Measurements from ENCODE around the gene RPS13.
"Not testable (repeated sequence)": the region's sequence is repeated elsewhere in the genome, so short reads cannot be mapped to it uniquely, and the experiment has no call there.

Gene RPS13

DNA sequence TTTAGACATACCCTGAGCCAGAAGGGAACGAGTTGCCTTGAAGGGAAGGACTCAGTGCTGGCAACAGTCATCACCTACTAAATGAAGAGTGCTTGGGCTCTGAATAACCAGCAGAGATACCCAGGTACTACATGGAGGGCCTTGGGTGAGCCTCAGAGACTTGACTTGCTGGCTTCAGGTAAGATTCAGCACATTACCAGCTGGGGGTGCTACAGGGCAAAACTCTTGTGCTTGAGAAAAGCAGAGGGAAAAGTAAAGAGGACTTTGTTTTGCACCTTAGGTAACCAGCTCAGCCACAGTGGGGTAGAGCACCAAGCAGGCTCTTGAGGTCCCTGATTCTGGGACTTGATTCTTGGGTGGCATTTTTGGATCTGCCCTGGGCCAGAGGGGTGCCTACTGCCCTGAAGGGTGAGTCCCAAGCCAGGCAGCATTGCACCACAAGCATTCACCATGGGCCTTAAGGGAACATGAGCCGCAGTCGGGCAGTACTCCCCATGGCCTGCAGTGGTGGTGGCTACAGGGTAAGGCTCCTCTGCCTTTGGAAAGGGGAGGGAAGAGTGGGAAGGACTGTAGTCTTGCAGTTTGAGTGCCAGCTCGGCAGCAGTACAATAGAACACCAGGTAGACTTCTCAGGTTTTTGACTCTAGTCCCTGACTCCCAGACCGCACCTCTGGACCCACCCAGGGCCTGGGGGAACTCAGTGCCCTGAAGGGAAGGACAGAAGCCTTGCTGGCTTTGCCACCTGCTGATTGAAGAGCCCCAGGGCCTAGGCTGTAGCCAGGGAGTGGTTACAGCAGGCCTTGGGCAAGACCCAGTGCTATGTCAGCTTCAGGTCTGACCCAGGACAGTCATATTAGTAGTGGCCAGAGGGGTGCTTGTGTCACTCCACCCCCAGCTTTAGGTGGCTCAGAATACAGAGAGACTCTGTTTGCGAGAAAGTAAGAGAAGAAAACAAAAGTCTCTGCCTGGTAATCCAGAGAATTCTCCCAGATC is 40.5 kb downstream of the RPS13 start:
- H3K4me3 ChIP-seq (ENCODE audit: low read depth, low read length) = no peak overlapping the region

DNA sequence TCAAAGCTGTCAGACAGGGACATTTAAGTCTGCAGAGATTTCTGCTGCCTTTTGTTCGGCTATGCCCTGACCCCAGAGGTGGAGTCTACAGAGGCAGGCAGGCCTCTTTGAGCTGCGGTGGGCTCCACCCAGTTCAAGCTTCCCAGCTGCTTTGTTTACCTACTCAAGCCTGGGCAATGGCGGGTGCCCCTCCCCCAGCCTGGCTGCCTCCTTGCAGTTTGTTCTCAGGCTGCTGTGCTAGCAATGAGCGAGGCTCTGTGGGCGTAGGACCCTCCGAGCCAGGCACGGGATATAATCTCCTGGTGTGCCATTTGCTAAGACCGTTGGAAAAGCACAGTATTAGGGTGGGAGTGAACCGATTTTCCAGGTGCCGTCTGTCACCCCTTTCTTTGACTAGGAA is 43.4 kb downstream of the RPS13 start:
- not testable (repeated sequence) for H3K4me3 ChIP-seq (ENCODE audit: low read depth, low read length)

DNA sequence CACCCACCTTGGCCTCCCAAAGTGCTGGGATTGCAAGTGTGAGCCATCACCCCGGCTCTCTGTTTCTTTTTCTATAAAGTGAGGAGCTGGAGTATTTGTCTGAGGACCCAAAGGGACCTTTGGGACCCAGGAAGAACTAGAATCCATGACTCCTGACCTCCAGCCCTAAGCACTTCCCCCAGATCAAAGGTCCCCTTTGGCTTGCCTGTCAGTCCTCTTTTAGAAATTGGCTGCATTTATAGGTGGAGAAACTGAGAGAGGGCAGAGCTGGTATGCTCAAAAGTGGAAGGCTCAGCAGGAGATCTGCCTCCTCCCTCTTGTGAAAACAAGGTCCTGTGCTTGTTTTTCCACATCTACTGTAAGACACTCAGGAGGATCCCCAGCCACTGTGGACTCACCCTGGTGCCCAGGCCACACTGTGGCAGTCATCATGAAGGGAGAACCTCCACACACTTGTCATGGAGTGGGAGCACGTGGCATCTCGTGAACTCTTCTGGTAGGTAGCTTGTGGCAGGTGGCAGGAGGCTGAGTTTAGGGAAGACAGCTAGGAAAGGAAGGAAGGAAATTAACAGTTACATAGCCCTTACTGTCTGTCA is 50.9 kb downstream of the RPS13 start:
- H3K4me3 ChIP-seq (ENCODE audit: low read depth, low read length) = no peak overlapping the region

DNA sequence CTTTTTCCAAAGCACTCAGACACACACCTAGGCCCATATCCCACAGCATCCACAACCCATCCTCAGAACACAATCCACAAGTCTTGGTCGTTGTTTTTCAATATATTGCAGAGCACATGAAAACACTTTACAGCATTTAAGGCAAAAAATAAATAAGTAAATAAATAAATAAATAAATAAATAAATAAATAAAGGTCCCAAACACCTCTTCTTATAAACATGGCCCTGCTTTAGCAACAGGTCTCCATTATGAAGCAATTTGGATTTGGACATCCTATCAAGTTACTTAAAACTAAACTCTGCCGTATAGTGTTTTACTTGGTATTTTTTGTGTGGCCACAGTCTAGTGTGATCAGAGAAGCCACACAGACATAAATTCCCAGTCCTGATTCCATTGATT is 52.5 kb downstream of the RPS13 start:
- H3K4me3 ChIP-seq (ENCODE audit: low read depth, low read length) = no peak overlapping the region
